Testis (tissue), 3 donors: ENCODE results near the gene SOCS6. TPM values are rescaled to one million over a fixed set of nuclear protein-coding genes. Genes with fewer than 3 reads are reported as not detected.

Experiments
- DNase-seq: peaks from one replicate; pipeline ENCODE4 v3.0.0-alpha.2; 2019
- H3K27ac ChIP-seq, 2 donors: fragments of 200-600 bp; sonication (generic); one replicate each; pipeline ENCODE4 v1.5.1; 2019
- H3K27me3 ChIP-seq: fragments of 200-600 bp; sonication (generic); one replicate; pipeline ENCODE4 v1.5.1; 2019
- H3K36me3 ChIP-seq: fragments of 200-600 bp; sonication (generic); one replicate; pipeline ENCODE4 v1.5.1; 2017; ENCODE audit warnings: low read depth; ENCODE audit errors: missing control alignments
- H3K4me1 ChIP-seq: fragments of 200-600 bp; sonication (generic); one replicate; pipeline ENCODE4 v1.5.1; 2019
- H3K4me3 ChIP-seq, 2 donors: fragments of 200-600 bp; sonication (generic); one replicate each; pipeline ENCODE4 v1.5.1; 2017 to 2019
- H3K9me3 ChIP-seq: fragments of 200-600 bp; sonication (generic); one replicate; pipeline ENCODE4 v1.5.1; 2017
- POLR2A ChIP-seq: fragments of 450-650 bp; IDR thresholded peaks from one replicate; pipeline ENCODE4 v1.6.1; 2017; ENCODE audit warnings: antibody characterized with exemption, mild to moderate bottlenecking, moderate library complexity
- whole genome bisulfite sequencing, 2 donors: methylation state at CpG; one replicate each; pipeline ENCODE4 v1.1.5; 2018; 5-methylcytosine and 5-hydroxymethylcytosine counted together
- intact Hi-C: fragments of 100-400 bp; cut with DNase I; formaldehyde crosslinking; loops from one replicate; pipeline ENCODE4 v1.15.1; 2023; ENCODE audit warnings: low total_unique reads
- polyA plus RNA-seq: library from polyadenylated mRNA; stranded (reverse); fragments of 350-450 nt; fragmentation: Illumina TruSeq; extraction: RNeasy Lipid Tissue Mini Kit (QIAGEN cat#74804); gene quantifications from one replicate; pipeline ENCODE4 v1.2.3, GENCODE V29; 2014; ENCODE audit warnings: low read depth, low replicate concordance; ENCODE audit not compliant: insufficient read depth
- total RNA-seq, 2 donors: library from RNA; depleted of rRNA; stranded (reverse); fragments of >200 nt; gene quantifications; one replicate each; pipeline ENCODE4 v1.2.3, GENCODE V29; 2016
- TF ChIP-seq, protein P1 (sequence below), 3 experiments: fragments of 450-650 bp in 2 of 3; fragments of 200-600 bp in 1 of 3; sonication (generic) in 1 of 3; IDR thresholded peaks; one replicate each; pipeline ENCODE4 v1.5.1; 2016 to 2019; ENCODE audit warnings: antibody characterized with exemption in 3 of 3, mild to moderate bottlenecking in 2 of 3, moderate library complexity in 1 of 3

SOCS6 gene
- total and polyA plus RNA-seq, 3 donors from 2014 or later, result 12.7 to 22.9 (median 20.9) TPM

DNA sequence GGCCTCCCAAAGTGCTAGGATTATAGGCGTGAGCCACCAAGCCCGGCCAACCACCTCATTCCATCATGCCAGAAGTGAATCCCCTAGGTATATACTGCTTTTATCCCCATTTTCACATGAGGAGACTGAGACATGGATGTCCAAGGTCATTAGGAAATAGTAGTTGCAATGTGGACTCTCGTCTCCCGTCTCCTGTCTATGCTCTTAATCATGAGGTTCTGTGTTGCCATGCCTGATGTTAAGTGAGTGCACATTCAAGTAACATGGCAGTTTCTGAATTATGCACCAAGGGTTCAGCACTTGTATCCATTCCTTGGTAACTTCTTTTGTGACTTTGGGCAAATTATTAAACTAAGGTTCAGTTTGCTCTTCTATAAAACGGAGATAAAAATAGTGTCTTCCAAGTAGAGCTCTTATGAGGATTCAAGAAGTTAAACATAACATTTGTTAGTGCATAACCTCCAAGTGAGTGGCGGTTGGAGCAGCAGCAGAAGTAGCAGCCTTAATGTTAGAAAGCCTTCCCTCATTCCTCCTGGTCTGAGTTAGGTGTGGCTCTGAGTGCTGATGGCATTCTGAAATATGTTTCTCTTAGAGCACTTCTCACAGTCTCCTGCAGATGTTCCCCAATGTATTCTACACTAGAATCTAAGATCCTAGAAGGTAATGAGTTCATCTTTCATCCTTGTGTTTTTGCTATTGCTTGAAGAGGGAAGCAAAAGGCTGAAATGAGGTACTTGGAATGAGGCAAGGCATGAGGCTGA, 21.9 kb downstream of the SOCS6 start:
- TF ChIP-seq, protein P1, sequence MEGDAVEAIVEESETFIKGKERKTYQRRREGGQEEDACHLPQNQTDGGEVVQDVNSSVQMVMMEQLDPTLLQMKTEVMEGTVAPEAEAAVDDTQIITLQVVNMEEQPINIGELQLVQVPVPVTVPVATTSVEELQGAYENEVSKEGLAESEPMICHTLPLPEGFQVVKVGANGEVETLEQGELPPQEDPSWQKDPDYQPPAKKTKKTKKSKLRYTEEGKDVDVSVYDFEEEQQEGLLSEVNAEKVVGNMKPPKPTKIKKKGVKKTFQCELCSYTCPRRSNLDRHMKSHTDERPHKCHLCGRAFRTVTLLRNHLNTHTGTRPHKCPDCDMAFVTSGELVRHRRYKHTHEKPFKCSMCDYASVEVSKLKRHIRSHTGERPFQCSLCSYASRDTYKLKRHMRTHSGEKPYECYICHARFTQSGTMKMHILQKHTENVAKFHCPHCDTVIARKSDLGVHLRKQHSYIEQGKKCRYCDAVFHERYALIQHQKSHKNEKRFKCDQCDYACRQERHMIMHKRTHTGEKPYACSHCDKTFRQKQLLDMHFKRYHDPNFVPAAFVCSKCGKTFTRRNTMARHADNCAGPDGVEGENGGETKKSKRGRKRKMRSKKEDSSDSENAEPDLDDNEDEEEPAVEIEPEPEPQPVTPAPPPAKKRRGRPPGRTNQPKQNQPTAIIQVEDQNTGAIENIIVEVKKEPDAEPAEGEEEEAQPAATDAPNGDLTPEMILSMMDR (IDR thresholded peaks at IDR 0.05), result no peak
- no peak for TF ChIP-seq POLR2A
- WGBS, 2 donors, result 86% methylated on average over 5 to 6 of the region's 6 CpGs
- H3K4me3 ChIP-seq, result no peak overlapping the region
- no peaks in the 10 kb centered on the region for H3K4me1 ChIP-seq
- H3K36me3 ChIP-seq, result no peaks in the 10 kb centered on the region
- H3K27me3 ChIP-seq, result no peaks in the 10 kb centered on the region
- no peak overlapping the region for H3K27ac ChIP-seq
- H3K9me3 ChIP-seq, result no peaks in the 10 kb centered on the region
- DNase-seq, result no peak
- intact Hi-C loops, result no loop called here

DNA sequence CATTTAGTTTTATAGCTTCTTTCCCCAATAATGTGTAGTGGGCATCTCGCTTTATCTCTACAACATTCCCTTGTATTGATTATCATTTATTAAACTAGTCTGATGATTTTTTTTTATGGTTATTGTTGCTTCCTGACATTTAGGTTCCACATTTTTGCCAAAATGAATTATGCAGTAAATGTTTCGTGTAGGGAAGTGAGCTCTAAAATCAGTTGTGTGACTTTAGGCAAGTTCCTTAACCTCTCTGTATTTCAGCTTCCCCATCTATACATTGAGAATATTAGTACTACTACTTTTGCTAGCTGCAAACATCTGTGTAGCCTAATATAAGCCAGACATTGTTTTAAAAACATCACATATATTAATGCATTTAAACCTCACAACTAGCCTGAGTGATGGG, 22.9 kb downstream of the SOCS6 start:
- 87 to 88% methylated on average over 2 of the region's 2 CpGs for WGBS, 2 donors
- H3K9me3 ChIP-seq, result no peaks in the 10 kb centered on the region
- intact Hi-C loops, result no loop called here
- H3K4me1 ChIP-seq, result no peaks in the 10 kb centered on the region
- no peak for DNase-seq
- TF ChIP-seq POLR2A, result no peak
- TF ChIP-seq, protein P1 (IDR thresholded peaks at IDR 0.05), result no peak
- no peaks in the 10 kb centered on the region for H3K27me3 ChIP-seq
- no peak overlapping the region for H3K4me3 ChIP-seq
- no peaks in the 10 kb centered on the region for H3K36me3 ChIP-seq
- no peak overlapping the region for H3K27ac ChIP-seq

DNA sequence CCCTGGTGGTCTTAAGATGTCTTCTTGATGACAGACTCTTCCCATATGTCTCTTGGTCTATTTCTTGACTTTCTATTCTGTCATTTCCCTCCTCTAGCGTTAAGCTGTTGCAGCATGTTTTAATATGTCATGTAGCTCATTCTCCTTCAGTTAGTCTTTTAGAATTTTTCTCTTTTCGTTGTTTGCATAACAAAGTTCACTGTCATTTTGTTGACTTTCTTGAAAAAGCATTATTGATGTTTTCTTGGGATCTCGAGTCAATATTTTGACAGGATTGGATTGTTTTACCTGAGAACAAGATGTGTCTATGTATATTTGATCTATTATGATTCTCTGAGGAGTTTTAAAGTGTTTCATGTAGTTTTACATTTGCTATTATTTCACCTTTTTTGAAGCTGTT, 24.8 kb downstream of the SOCS6 start:
- Histone ChIP-seq H3K4me3 (no peak overlapping the region), H3K36me3 (no peaks in the 10 kb centered on the region), H3K9me3 (no peaks in the 10 kb centered on the region), H3K4me1 (no peaks in the 10 kb centered on the region), H3K27me3 (no peaks in the 10 kb centered on the region), H3K27ac (no peak overlapping the region)
- no peak for DNase-seq
- intact Hi-C loops, result no loop called here
- TF ChIP-seq POLR2A, result no peak
- TF ChIP-seq, protein P1 (IDR thresholded peaks at IDR 0.05), result no peak
- 93 to 94% methylated on average over 3 of the region's 3 CpGs for WGBS, 2 donors

DNA sequence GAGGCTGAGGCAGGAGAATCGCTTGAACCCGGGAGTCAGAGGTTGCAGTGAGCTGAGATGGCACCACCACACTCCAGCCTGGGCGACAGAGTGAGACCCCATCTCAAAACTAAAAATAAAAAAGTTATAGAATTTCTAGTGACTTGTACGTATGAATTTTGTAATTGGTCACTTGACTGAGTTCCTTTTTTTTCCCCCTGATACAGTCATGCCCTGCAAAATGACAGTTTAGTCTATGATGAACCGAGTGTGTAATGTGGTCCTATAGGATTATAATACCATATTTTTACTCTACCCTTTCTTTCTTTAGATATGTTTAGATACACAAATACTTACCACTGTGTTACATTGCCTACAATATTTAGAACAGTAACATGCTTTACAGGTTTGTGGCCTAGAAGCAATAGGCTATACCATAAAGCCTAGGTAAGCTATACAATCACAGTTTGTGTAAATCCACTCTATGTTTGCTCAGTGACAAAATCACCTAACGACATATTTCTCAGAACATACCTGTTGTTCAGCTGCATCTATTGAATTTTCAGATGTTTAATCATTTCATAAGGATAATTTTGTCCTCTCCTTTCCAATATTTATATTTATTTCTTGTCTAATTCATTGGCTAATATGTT, 25.4 kb downstream of the SOCS6 start:
- H3K27me3 ChIP-seq, result no peaks in the 10 kb centered on the region
- intact Hi-C loops, result no loop called here
- no peaks in the 10 kb centered on the region for H3K9me3 ChIP-seq
- no peaks in the 10 kb centered on the region for H3K4me1 ChIP-seq
- no peaks in the 10 kb centered on the region for H3K36me3 ChIP-seq
- H3K4me3 ChIP-seq, result no peak overlapping the region
- H3K27ac ChIP-seq, result no peak overlapping the region
- DNase-seq, result no peak
- WGBS, 2 donors, result 89 to 92% methylated on average over 6 of the region's 6 CpGs
- TF ChIP-seq, protein P1 (IDR thresholded peaks at IDR 0.05), result no peak
- no peak for TF ChIP-seq POLR2A
